SK-N-SH (cell line): Measurements from ENCODE around the gene IRF9. TPM values are rescaled to one million over a fixed set of nuclear protein-coding genes. Genes with fewer than 3 reads are reported as not detected.

Experiments
- CTCF ChIA-PET: fragments of 300-600, 350-600 bp; formaldehyde crosslinking; extraction: SDS; loops from one replicate; lab custom pipeline; 2021; lab: Yijun Ruan, JAX
- POLR2A ChIA-PET: fragments of 350-600 bp; sonication (Branson Sonifier 250); formaldehyde crosslinking; extraction: SDS; loops from one replicate; lab custom pipeline; 2020; ENCODE audit warnings: antibody characterized with exemption, inconsistent platforms; lab: Yijun Ruan, JAX
- DNase-seq: peaks from one replicate; pipeline ENCODE4 v3.0.0; 2012
- H2AFZ ChIP-seq: fragments of 200-600 bp; sonication (generic); 2 replicates; pipeline ENCODE4 v1.8.1; 2016; ENCODE audit warnings: antibody characterized with exemption, mild to moderate bottlenecking, low read depth
- H3F3A ChIP-seq: fragments of 200-600 bp; sonication (generic); replicated peaks from 2 replicates; pipeline ENCODE3; 2016; ENCODE audit warnings: antibody characterized with exemption, mild to moderate bottlenecking; ENCODE audit not compliant: insufficient read depth
- H3K27ac ChIP-seq, 2 experiments: fragments of 200-500 bp in 1 of 2; fragments of 200-600 bp in 1 of 2; sonication (Bioruptor generic) in 1 of 2; sonication (generic), shearing (Covaris generic) in 1 of 2; 2 replicates each; pipeline versions ENCODE4 v1.5.1 to v1.6.1; 2014 to 2016; ENCODE audit warnings: low read depth in 2 of 2, inconsistent platforms in 1 of 2, low read length in 1 of 2, mild to moderate bottlenecking in 1 of 2, mixed read lengths in 1 of 2
- H3K27me3 ChIP-seq: fragments of 200-600 bp; sonication (generic), shearing (Covaris generic); 2 replicates; pipeline ENCODE4 v1.6.1; 2016; ENCODE audit warnings: mixed run types; ENCODE audit not compliant: insufficient read depth
- H3K36me3 ChIP-seq, 2 experiments: fragments of 200-500 bp in 1 of 2; fragments of 200-600 bp in 1 of 2; sonication (Bioruptor generic) in 1 of 2; sonication (generic) in 1 of 2; replicated peaks in 1 of 2; 2 replicates each; pipeline versions ENCODE3 to v1.5.1; 2014 to 2016; ENCODE audit warnings: low read length in 1 of 2, mild to moderate bottlenecking in 1 of 2; ENCODE audit not compliant: insufficient read depth in 2 of 2, control insufficient read depth in 1 of 2
- H3K4me1 ChIP-seq, 2 experiments: fragments of 200-500 bp in 1 of 2; fragments of 200-600 bp in 1 of 2; sonication (Bioruptor generic) in 1 of 2; sonication (generic), shearing (Covaris generic) in 1 of 2; 2 replicates each; pipeline versions ENCODE4 v1.5.1 to v1.6.1; 2014 to 2016; ENCODE audit warnings: low read depth in 1 of 2, low read length in 1 of 2, mixed run types in 1 of 2; ENCODE audit not compliant: insufficient read depth in 2 of 2, control insufficient read depth in 1 of 2
- H3K4me2 ChIP-seq: fragments of 200-600 bp; sonication (generic), shearing (Covaris generic); 2 replicates; pipeline ENCODE4 v1.6.1; 2017; ENCODE audit warnings: mixed run types
- H3K4me3 ChIP-seq, 2 experiments: fragments of 200-500 bp in 1 of 2; fragments of 200-600 bp in 1 of 2; sonication (Bioruptor generic) in 1 of 2; sonication (generic), shearing (Covaris generic) in 1 of 2; 2 replicates each; pipeline versions ENCODE4 v1.5.1 to v1.8.1; 2014 to 2016; ENCODE audit warnings: low read depth in 2 of 2, inconsistent platforms in 1 of 2, low read length in 1 of 2, mild to moderate bottlenecking in 1 of 2, mixed read lengths in 1 of 2, moderate library complexity in 1 of 2
- H3K79me2 ChIP-seq: fragments of 200-600 bp; sonication (generic); 2 replicates; pipeline ENCODE4 v1.8.1; 2017; ENCODE audit warnings: mild to moderate bottlenecking; ENCODE audit not compliant: insufficient read depth
- H3K9ac ChIP-seq: fragments of 200-600 bp; sonication (generic); 2 replicates; pipeline ENCODE4 v1.6.1; 2017; ENCODE audit warnings: mixed run types
- H3K9me2 ChIP-seq: fragments of 200-600 bp; sonication (generic); 2 replicates; pipeline ENCODE4 v1.6.1; 2017; ENCODE audit warnings: mixed run types
- H3K9me3 ChIP-seq: fragments of 200-600 bp; sonication (generic); 2 replicates; pipeline ENCODE4 v1.6.1; 2017; ENCODE audit warnings: mixed run types, mild to moderate bottlenecking, moderate library complexity
- H4K20me1 ChIP-seq: fragments of 200-600 bp; sonication (generic); 2 replicates; pipeline ENCODE4 v1.6.1; 2017; ENCODE audit warnings: mild to moderate bottlenecking, mixed run types; ENCODE audit not compliant: insufficient read depth
- CHD2 ChIP-seq: fragments of 150-350 bp; IDR thresholded peaks from 2 replicates; pipeline ENCODE4 v1.6.1; 2018; ENCODE audit warnings: low read length; ENCODE audit not compliant: partially characterized antibody
- EP300 ChIP-seq, 2 experiments: IDR thresholded peaks; 2 replicates each; pipeline versions ENCODE4 v1.4.0 to v1.6.1; 2012; ENCODE audit warnings: borderline replicate concordance in 1 of 2, low read depth in 1 of 2, low read length in 1 of 2
- GATA2 ChIP-seq: sonication (generic); formaldehyde crosslinking; IDR thresholded peaks from 2 replicates; pipeline ENCODE4 v1.5.0; 2020; ENCODE audit warnings: mild to moderate bottlenecking, missing genetic modification reagents
- MXI1 ChIP-seq: IDR thresholded peaks from 2 replicates; pipeline ENCODE4 v1.6.1; 2012; ENCODE audit warnings: mild to moderate bottlenecking, low read depth, low read length, improper control_type of control experiment
- POLR2AphosphoS5 ChIP-seq: IDR thresholded peaks from 2 replicates; pipeline ENCODE4 v1.6.1; 2012; ENCODE audit warnings: low read depth, low read length
- REST ChIP-seq: IDR thresholded peaks from 2 replicates; pipeline ENCODE4 v1.6.1; 2012; ENCODE audit warnings: mild to moderate bottlenecking, low read depth, low read length, moderate library complexity
- SMC3 ChIP-seq: IDR thresholded peaks from 2 replicates; pipeline ENCODE4 v1.6.1; 2012; ENCODE audit warnings: low read depth, low read length, improper control_type of control experiment
- TAF1 ChIP-seq: IDR thresholded peaks from 2 replicates; pipeline ENCODE4 v1.6.1; 2012; ENCODE audit warnings: low read depth, mild to moderate bottlenecking, low read length, moderate library complexity, borderline replicate concordance
- USF2 ChIP-seq: fragments of 150-350 bp; IDR thresholded peaks from 2 replicates; pipeline ENCODE4 v1.6.1; 2017; ENCODE audit warnings: antibody characterized with exemption, low read length, low read depth, borderline replicate concordance
- WGBS: methylation state at CpG from one replicate; pipeline ENCODE4 v1.1.6; 2017; ENCODE audit warnings: low lambda C conversion rate; 5-methylcytosine and 5-hydroxymethylcytosine counted together
- polyA plus RNA-seq, 3 experiments: library from polyadenylated mRNA; depleted of rRNA; stranded (reverse); fragments of >200 nt; gene quantifications; 2 replicates each; pipeline ENCODE4 v1.2.3, GENCODE V29; 2012

Gene IRF9
- polyA plus RNA-seq, 1 of the 3 experiments (the other 2 are of a cell fraction), result 37.6 TPM

- Histone ChIP-seq H3K36me3 (peaks cover 4 to 46% of the 10 kb centered on the region in 2 experiments), H3K9ac (no peak overlapping the region)
- CTCF ChIA-PET, result interaction anchor here (0.9 kb wide), 2 partner anchors 15 to 238 kb away, joined by 3 read pairs; partner anchors contain the start of gene IRF9
These were observed 15.5 kb downstream of the IRF9 start for GRCh38 chr14:24176599-24176998.

More at GRCh38 chr14:24176599-24176998, 15.5 kb downstream of the IRF9 start:
- no peak overlapping the region for H3K4me3 ChIP-seq
- WGBS, result 100% methylated on average over 5 of the region's 5 CpGs
- TF ChIP-seq MXI1, result no peak
- TF ChIP-seq CHD2, result no peak
- no peak for TF ChIP-seq TAF1
- TF ChIP-seq EP300 (IDR thresholded peaks at IDR 0.05; ENCODE audit: borderline replicate concordance in 1 of 2, low read depth in 1 of 2, low read length in 1 of 2), result no peak
- no peak for TF ChIP-seq POLR2AphosphoS5
- TF ChIP-seq GATA2, result no peak
- no peak for TF ChIP-seq SMC3
- TF ChIP-seq USF2, result no peak
- TF ChIP-seq REST, result no peak
- H3K4me1 ChIP-seq, result peaks cover 0 to 20% of the 10 kb centered on the region in 2 experiments; a peak in 2 of 4 replicates
- H3K27me3 ChIP-seq, result no peaks in the 10 kb centered on the region
- no peaks in the 10 kb centered on the region for H3K79me2 ChIP-seq
- H3K4me2 ChIP-seq, result no peak overlapping the region
- POLR2A ChIA-PET, result interaction anchor here (1.8 kb wide), 1 partner anchor 11 kb away, joined by 10 read pairs; the partner anchor contains the start of gene IPO4
- no peak for DNase-seq
- no peak overlapping the region for H2AFZ ChIP-seq
- H3K27ac ChIP-seq, result no peak overlapping the region; a peak in 1 of 4 replicates
- no peaks in the 10 kb centered on the region for H4K20me1 ChIP-seq
- peaks cover 11% of the 10 kb centered on the region for H3F3A ChIP-seq
- no peaks in the 10 kb centered on the region for H3K9me2 ChIP-seq
- H3K9me3 ChIP-seq, result no peaks in the 10 kb centered on the region
